ENCODE results near the gene TMEM42. TPM values are rescaled to one million over a fixed set of nuclear protein-coding genes. Genes with fewer than 3 reads are reported as not detected.
"Not testable (repeated sequence)": the region's sequence is repeated elsewhere in the genome, so short reads cannot be mapped to it uniquely, and the experiment has no call there.

TMEM42 gene
- total and polyA plus RNA-seq, 2 of the 4 experiments (the other 2 are of a cell fraction) = 13.1 to 24.7 TPM

DNA sequence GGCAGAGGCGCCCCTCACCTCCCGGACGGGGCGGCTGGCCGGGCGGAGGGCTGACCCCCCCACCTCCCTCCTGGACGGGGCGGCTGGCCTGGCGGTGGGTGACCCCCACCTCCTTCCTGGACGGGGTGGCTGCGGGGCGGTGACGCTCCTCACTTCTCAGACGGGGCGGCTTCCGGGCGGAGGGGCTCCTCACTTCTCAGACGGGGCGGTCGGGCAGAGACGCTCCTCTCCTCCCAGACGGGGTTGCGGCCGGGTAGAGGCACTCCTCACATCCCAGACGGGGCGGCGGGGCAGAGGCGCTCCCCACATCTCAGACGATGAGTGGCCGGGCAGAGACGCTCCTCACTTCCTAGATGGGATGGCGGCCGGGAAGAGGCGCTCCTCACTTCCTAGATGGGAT is 40.5 kb upstream of the TMEM42 start:
- H2AFZ ChIP-seq (replicated peaks; ENCODE audit: low read length, poor library complexity); H3K4me1 ChIP-seq (ENCODE audit: control insufficient read depth, insufficient read depth, low read length); H4K20me1 ChIP-seq (ENCODE audit: insufficient read depth, low read length); H2BK120ac ChIP-seq (ENCODE audit: low read depth, low read length); H3K27me3 ChIP-seq (ENCODE audit: control insufficient read depth, insufficient read depth, low read length); H3K14ac ChIP-seq (replicated peaks; ENCODE audit: low read depth, low read length); H3K9me3 ChIP-seq (ENCODE audit: control insufficient read depth, insufficient read depth, low read length); H3K56ac ChIP-seq (ENCODE audit: extremely low read depth, insufficient read depth, low read length); H3K4me3 ChIP-seq (ENCODE audit: insufficient read depth, low read depth, low read length); H4K5ac ChIP-seq (ENCODE audit: low read depth, low read length); H3K9ac ChIP-seq (ENCODE audit: low read depth, low read length); BruUV-seq (replicated peaks); intact Hi-C loops (cut with micrococcal nuclease); H2BK15ac ChIP-seq (ENCODE audit: low read depth, low read length); DNase-seq; H2BK5ac ChIP-seq (ENCODE audit: low read depth, low read length, poor library complexity, severe bottlenecking); H3K23ac ChIP-seq (ENCODE audit: low read depth, low read length); H3K36me3 ChIP-seq (ENCODE audit: control insufficient read depth, insufficient read depth, low read length); H2AK5ac ChIP-seq (ENCODE audit: low read depth, low read length); CTCF ChIA-PET; H2BK20ac ChIP-seq (ENCODE audit: low read depth, low read length); ATAC-seq (ENCODE audit: low read depth); H3K4ac ChIP-seq (ENCODE audit: low read depth, low read length); H3K18ac ChIP-seq (ENCODE audit: low read depth, low read length); H4K8ac ChIP-seq (ENCODE audit: low read depth in 2 of 2, low read length in 2 of 2); H3K4me2 ChIP-seq (ENCODE audit: low read depth, low read length); in situ Hi-C loops (cut with MboI; ENCODE audit: low sequenced_read_pairs); dilution Hi-C loops (cut with HindIII; ENCODE audit: low sequenced_read_pairs, unreplicated experiment); H3K27ac ChIP-seq (ENCODE audit: insufficient read depth, low read length); H4K91ac ChIP-seq (ENCODE audit: insufficient read depth, low read depth, low read length); H2AK9ac ChIP-seq (replicated peaks; ENCODE audit: low read depth, low read length, poor library complexity); POLR2A ChIA-PET (ENCODE audit: unreplicated experiment); H3K9me1 ChIP-seq (ENCODE audit: insufficient read depth, low read length); H3K79me1 ChIP-seq (ENCODE audit: low read depth in 1 of 2, low read length in 2 of 2): not testable (repeated sequence)
- WGBS, 2 experiments (ENCODE audit: extremely low coverage in 2 of 2, insufficient read length in 1 of 2) = 97% methylated on average over 12 of the region's 34 CpGs; no CpG with 5 or more reads in 1 of the 2 experiments
